Mammary epithelial cell (primary cell): ENCODE results near the gene FAM186B.

ENCODE experiments used
- CTCF ChIP-seq, 2 donors: IDR thresholded peaks in 1 of 2; conservative IDR thresholded peaks in 1 of 2; 2 replicates each; pipeline ENCODE4 v1.5.1; 2011 to 2012; ENCODE audit warnings: inconsistent platforms in 2 of 2, low read length in 2 of 2, mild to moderate bottlenecking in 2 of 2, control low read depth in 1 of 2, low read depth in 1 of 2; ENCODE audit not compliant: insufficient read depth in 1 of 2; ENCODE audit errors: extremely low read depth in 1 of 2
- EZH2 ChIP-seq: IDR thresholded peaks from 2 replicates; pipeline ENCODE4 v1.6.1; 2012; ENCODE audit warnings: low read length, inconsistent platforms, borderline replicate concordance

GRCh38 chr12:49562233-49562632 lies 43.2 kb downstream of the FAM186B start:
- TF ChIP-seq CTCF (conservative IDR thresholded peaks at IDR 0.05 in 1 of 2, IDR thresholded peaks at IDR 0.05 in 1 of 2; ENCODE audit: extremely low read depth in 1 of 2, insufficient read depth in 1 of 2, low read depth in 1 of 2, low read length in 2 of 2) (no peak), EZH2 (no peak)
